ENCODE measurements around the gene PTPRN2. TPM values are rescaled to one million over a fixed set of nuclear protein-coding genes. Genes with fewer than 3 reads are reported as not detected.

Gene PTPRN2
- total RNA-seq, 1 experiment from 2014 or later, result 2.1 TPM

DNA sequence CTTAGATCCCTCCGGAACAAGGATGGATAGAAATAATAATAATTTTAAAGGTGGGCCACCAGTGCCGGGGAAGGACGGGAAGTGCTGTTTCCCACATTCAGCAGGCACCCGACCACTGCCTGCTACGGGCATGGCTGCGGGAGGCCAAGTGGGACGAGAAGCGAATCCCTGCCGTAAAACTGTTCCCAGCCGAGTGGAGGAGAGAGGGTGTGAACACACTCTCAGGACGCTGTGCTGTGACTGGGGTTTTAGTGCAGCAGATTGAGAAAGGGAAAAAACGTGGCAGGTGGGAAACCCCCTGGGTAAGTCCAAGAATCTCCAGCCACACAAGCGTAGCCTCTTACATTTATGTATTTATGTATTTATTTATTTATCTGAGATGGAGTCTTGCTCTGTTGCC lies 1092.0 kb downstream of the PTPRN2 start:
- intact Hi-C loops (cut with micrococcal nuclease), result no loop called here
- ChIA-PET CTCF (interaction anchor here (1.4 kb wide), 1 partner anchor 21 kb away, joined by 4 read pairs; no protein-coding TSS in a partner anchor), RAD21 (ENCODE audit: low non-redundant PET in 1 of 2, low total read pairs in 2 of 2, uncharacterized antibody in 2 of 2, unreplicated experiment in 2 of 2) (no interaction called here), POLR2A (no interaction called here)
- DNase-seq (ENCODE audit: low read depth, low spot score) (no peak), ATAC-seq (no peak)
- Histone ChIP-seq H4K20me1 (ENCODE audit: insufficient read depth) (no peaks in the 10 kb centered on the region), H3K4me2 (ENCODE audit: low read length) (no peak overlapping the region), H3K27ac (ENCODE audit: low read depth, low read length) (no peak overlapping the region), H3K79me2 (ENCODE audit: insufficient read depth, low read length) (no peaks in the 10 kb centered on the region), H3K27me3 (ENCODE audit: insufficient read depth, low read length) (no peaks in the 10 kb centered on the region), H3K4me1 (ENCODE audit: control insufficient read depth in 1 of 2, insufficient read depth in 2 of 2, low read length in 2 of 2) (peaks cover 0 to 4% of the 10 kb centered on the region in 2 experiments; a peak in 2 of 4 replicates), H3K9me2 (ENCODE audit: insufficient read depth) (no peaks in the 10 kb centered on the region), H2AFZ (ENCODE audit: low read depth, low read length, poor library complexity, severe bottlenecking) (no peak overlapping the region), H3K9me3 (ENCODE audit: control insufficient read depth in 1 of 2, insufficient read depth in 1 of 2, low read depth in 1 of 2, low read length in 2 of 2) (no peaks in the 10 kb centered on the region; a peak in 1 of 4 replicates), H3K4me3 (replicated peaks in 1 of 2; ENCODE audit: low read depth in 1 of 2, low read length in 2 of 2) (no peak overlapping the region), H3K9ac (ENCODE audit: low read length) (no peak overlapping the region), H3K36me3 (ENCODE audit: control insufficient read depth in 1 of 2, insufficient read depth in 2 of 2, low read length in 2 of 2) (no peaks in the 10 kb centered on the region)
- no TSS peak for BruUV-seq (replicated peaks)
- TF ChIP-seq SRF (IDR thresholded peaks at IDR 0.05; ENCODE audit: low read depth), result no peak
- no peak for TF ChIP-seq RAD21 (IDR thresholded peaks at IDR 0.05; ENCODE audit: low read depth)
- TF ChIP-seq ZFX (IDR thresholded peaks at IDR 0.05), result no peak
- no peak for TF ChIP-seq YY1 (IDR thresholded peaks at IDR 0.05; ENCODE audit: extremely low read depth, insufficient replicate concordance, low read depth, low read length)
- no peak for TF ChIP-seq JUND (IDR thresholded peaks at IDR 0.05)
- no peak for TF ChIP-seq SIN3A (IDR thresholded peaks at IDR 0.05; ENCODE audit: low read depth)
- TF ChIP-seq SP1 (IDR thresholded peaks at IDR 0.05; ENCODE audit: low read depth), result no peak
- TF ChIP-seq, protein P1, sequence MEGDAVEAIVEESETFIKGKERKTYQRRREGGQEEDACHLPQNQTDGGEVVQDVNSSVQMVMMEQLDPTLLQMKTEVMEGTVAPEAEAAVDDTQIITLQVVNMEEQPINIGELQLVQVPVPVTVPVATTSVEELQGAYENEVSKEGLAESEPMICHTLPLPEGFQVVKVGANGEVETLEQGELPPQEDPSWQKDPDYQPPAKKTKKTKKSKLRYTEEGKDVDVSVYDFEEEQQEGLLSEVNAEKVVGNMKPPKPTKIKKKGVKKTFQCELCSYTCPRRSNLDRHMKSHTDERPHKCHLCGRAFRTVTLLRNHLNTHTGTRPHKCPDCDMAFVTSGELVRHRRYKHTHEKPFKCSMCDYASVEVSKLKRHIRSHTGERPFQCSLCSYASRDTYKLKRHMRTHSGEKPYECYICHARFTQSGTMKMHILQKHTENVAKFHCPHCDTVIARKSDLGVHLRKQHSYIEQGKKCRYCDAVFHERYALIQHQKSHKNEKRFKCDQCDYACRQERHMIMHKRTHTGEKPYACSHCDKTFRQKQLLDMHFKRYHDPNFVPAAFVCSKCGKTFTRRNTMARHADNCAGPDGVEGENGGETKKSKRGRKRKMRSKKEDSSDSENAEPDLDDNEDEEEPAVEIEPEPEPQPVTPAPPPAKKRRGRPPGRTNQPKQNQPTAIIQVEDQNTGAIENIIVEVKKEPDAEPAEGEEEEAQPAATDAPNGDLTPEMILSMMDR (IDR thresholded peaks at IDR 0.05 in 2 of 3, conservative IDR thresholded peaks at IDR 0.05 in 1 of 3; ENCODE audit: borderline replicate concordance in 1 of 3, insufficient read depth in 1 of 3, low read depth in 2 of 3, low read length in 2 of 3), result no peak
- TF ChIP-seq, protein P2, sequence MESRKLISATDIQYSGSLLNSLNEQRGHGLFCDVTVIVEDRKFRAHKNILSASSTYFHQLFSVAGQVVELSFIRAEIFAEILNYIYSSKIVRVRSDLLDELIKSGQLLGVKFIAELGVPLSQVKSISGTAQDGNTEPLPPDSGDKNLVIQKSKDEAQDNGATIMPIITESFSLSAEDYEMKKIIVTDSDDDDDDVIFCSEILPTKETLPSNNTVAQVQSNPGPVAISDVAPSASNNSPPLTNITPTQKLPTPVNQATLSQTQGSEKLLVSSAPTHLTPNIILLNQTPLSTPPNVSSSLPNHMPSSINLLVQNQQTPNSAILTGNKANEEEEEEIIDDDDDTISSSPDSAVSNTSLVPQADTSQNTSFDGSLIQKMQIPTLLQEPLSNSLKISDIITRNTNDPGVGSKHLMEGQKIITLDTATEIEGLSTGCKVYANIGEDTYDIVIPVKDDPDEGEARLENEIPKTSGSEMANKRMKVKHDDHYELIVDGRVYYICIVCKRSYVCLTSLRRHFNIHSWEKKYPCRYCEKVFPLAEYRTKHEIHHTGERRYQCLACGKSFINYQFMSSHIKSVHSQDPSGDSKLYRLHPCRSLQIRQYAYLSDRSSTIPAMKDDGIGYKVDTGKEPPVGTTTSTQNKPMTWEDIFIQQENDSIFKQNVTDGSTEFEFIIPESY (IDR thresholded peaks at IDR 0.05; ENCODE audit: extremely low read depth, insufficient replicate concordance, low read length), result no peak
- TF ChIP-seq, protein P3, sequence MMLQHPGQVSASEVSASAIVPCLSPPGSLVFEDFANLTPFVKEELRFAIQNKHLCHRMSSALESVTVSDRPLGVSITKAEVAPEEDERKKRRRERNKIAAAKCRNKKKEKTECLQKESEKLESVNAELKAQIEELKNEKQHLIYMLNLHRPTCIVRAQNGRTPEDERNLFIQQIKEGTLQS (IDR thresholded peaks at IDR 0.05), result no peak
- TF ChIP-seq EZH2 (IDR thresholded peaks at IDR 0.05), result no peak
- TF ChIP-seq POLR2AphosphoS5 (IDR thresholded peaks at IDR 0.05; ENCODE audit: low read depth, low read length), result no peak
- no peak for TF ChIP-seq CBX3 (IDR thresholded peaks at IDR 0.05; ENCODE audit: low read depth)
- TF ChIP-seq CEBPB (IDR thresholded peaks at IDR 0.05; ENCODE audit: low read depth), result no peak
- TF ChIP-seq FOSL1 (IDR thresholded peaks at IDR 0.05; ENCODE audit: low read depth), result no peak
